NCI-H2196 treated with DMSO at 0.1 percent for 48 hours (cell line): Measurements from ENCODE around the gene LPIN3.

Experiments
- DNase-seq: peaks from one replicate; lab custom pipeline; 2025; ENCODE audit not compliant: unreplicated experiment; lab: John Stamatoyannopoulos, UW

The LPIN3 gene

DNA sequence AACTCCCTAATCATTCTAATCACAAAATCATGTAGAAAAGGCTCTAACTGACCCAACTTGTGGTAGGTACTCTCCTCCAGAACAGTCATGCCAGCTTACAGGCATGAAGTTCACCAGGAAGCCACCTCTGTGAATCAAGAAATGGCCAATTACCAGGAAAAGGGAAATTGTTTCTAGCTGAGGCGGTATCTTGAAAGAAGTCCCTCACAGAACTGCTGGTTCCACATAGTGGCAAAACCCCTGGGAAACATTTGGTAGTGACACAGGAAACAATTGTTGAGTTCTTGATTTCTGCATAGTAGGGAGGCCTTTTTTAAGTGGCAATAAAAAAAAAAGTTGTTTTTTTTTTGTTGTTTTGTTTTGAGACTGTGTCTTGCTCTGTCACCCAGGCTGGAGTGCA lies 19.6 kb upstream of the LPIN3 start:
- DNase-seq, result no peak

DNA sequence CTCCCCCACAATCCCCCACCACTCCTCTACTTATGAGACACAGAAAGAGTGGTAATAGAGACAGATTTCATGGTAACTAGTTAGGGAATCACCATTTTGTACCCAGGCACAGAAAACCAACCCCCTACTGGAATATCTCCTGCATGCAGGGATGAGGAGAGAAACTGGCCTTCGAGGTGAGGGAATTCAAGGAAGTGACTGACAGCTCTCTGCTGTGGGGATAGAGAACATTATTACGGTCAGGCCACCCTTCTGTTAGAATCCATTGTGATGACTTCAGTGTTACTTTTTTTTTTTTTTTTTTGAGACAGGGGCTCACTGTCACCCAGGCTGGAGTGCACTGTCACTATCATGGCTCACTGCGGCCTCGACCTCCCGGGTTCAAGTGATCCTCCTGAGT lies 13.4 kb upstream of the LPIN3 start:
- DNase-seq, result no peak

DNA sequence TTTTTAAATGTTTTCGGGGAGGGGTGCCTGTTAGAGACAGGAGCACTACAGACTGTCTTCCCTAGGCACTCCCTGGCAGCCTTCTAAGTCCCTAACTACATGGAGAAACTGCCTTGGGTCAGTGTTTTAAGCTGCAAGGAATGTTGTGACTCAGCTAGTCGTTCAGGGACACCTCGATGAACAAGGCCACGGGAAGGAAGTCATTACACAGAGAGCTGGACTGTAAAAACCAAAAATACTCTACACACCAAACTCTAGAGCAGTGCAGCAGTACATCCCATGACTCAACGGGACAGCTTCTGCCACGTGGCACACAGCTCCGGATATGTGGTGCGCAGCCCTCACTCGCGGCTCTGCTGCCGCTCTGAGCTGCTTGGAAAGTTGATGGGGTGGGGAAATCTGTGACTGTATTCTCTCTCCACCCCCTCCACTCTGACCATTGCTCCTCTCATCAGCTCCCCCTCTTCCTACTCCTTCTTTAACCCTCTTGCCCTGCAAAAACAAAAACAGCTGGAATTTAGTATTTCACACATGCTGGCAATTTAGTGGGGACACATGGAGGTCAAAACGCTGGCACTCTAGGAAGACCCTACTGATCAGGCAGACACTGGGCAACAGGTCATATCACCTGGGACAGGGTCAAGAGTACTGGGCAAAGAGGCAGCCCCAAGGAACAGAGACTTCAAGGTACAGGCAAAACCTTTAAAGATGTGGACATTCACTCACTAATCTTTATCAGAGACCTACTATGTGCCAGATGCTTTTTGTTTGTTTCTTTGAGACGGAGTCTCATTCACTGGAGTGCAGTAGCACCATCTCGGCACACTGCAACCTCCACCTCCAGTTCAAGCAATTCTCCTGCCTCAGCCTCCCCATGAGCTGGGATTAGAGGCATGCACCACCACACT lies 10.9 kb upstream of the LPIN3 start:
- no peak for DNase-seq

DNA sequence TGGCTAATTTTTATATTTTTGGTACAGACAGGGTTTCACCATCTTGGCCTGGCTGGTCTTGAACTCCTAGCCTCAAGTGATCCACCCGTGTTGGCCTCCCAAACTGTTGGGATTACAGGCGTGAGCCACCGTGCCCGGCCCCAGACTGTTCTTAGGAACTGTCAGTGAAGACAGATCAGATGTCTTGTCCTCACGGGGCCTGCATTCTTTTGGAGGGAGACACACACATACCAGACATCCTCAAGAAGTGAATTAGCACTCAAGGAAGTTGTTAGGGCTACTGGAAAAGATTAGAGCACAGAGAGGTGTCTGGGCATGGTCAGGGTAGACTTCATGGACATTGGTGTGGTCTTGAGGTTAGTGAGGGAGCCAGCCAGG lies 10.3 kb upstream of the LPIN3 start:
- no peak for DNase-seq

DNA sequence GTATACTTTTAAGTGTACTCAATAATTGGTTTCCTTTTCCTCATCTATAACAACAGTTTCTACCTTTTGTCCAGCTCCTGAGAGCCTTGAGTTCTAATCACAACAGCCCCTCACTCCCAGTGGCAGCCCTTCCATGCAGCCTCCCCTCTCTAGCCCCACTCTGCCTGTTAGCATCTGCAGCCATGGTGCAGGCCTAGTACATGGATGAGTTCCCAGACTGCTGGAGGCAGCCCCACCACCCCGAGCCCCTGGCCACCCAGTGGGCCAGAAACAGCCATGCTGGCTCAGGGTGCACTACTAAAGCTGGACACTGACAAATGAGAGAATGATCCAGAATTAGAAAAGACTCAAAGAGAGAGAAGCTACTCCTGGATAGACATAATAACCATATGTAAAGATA lies 9.7 kb upstream of the LPIN3 start:
- DNase-seq, result no peak

DNA sequence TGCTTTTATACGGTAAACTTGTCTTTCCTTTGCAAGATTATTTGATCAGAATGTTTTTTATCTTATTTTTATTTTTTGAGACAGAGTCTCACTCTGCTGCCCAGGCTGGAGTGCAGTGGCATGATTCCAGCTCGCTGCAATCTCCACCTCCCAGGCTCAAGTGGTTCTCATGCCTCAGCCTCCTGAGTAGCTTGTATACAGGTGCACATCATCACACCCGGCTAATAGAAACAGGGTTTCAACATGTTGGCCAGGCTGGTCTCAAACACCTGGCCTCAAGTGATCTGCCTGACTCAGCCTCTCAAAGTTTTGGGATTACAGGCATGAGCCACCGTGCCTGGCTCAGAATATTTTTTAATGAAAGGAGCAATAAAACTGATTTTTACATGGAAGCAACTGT lies 8.9 kb upstream of the LPIN3 start:
- no peak for DNase-seq

DNA sequence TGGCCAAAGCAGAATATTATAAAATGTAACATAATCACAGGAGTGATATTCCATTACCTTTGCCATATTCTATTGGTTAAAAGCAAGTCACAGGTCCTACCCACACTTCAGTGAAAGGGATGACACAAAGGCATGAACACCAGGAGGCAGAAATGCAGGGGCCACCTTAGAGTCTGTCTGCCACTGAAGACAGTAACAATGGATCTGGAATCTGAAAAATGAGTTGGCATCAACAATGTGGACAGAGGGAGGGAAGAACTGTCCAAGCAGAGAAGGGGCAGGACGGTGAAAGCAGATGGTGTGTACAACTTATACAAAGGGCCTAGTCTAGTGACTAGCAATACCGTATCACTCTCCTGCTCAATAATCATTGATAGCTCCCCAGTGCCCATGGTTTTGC lies 6.6 kb upstream of the LPIN3 start:
- DNase-seq, result no peak

DNA sequence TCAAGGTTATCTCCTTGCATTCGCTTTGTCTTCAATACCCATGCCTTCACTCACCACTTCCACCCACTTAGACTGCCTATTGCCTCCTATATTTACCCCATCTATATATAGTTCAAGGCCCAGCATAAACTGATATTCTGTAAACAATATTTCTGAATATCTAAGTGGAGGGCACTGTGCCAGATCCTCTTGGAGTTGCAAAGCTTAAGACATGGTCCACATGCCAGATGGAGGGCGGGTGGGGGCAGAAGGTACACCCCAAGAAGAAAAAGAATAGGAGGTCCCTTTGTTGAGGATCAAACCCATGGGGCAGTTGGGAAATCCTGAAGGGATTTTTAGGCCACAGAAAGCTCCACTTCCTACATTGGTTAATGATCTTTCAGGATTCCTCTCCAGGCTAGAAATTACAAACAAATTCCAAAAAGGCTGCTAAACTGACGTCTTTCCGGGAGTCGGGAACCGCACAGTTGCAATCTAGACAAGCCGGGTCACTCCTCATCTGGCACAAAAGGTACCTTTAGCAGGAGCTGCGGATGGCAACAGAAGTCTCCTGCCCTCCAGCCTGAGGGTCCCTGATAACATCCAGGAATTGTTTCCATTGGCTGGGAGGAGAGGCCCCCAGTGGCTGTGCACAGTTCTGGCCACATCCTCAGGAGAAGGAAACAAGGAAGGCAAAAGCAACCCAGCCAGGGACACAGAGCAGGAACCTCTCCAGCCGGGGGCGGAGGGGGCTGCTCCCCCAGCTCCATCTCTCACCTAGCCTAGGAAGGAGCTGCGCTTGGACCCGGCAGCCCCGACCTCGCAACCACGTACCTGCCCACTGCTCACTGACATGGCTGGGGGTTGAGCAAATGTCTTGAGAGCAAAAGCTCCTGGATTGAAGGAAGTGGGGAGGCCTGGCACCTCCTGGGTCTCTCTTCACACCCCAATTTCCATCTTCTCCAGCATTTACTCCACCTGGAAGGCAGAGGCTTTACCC lies 5.9 kb upstream of the LPIN3 start:
- DNase-seq, result no peak

DNA sequence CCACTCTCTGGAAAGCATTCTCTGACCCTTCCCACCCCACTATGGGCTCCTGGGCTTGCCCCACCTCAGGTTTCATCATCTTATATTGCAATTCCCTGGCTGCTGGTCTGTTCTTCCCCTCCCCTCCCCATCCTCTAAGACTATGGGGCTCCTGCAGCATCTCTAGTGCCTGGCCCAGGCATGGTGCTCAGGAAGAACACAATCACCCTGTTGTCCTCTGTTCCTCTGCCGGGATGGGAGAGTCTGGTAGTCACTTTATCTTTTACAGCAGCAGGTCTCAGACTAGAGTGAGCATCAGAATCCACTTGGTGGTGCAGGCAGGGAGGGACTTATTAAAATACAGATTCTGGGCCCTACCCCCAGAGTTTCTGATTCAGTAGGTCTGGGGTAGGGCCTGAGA lies 5.0 kb upstream of the LPIN3 start:
- DNase-seq, result no peak

DNA sequence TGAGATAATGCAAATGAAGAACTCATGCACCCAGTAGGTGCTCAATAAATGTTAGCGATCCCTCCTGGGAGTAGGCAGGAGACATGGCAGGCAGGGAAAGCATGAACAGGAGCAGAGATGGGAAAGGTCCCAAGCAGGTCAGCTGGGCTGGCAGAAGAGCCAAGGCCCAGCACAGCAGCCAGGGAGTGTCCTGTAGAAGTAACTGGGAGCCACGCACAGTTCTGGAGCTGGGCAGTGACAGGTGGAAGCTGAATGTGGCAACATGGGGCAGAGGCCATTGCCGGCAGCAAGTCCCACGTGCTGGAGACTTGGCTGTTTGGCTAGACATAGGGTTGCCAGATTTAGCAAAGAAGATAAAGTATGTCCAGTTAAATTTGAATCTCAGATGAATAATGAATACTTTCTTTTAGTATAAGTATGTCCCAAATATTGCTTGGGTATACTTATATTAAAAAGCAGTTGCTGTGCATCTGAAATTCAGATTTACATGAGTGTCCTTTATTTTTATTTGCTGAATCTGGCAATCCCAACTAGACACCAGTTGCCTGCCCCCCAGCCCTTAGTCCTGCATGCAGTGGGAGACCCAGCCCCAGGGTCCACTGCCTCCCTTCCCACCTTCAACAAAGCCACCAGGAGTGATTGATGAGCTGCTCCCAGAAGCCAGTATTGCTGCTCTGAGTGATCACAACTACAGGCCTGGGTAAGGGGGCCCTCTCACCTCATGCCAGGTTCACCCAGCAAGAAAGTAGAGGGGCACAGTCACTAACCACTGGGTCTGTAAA lies 3.7 kb upstream of the LPIN3 start:
- no peak for DNase-seq

DNA sequence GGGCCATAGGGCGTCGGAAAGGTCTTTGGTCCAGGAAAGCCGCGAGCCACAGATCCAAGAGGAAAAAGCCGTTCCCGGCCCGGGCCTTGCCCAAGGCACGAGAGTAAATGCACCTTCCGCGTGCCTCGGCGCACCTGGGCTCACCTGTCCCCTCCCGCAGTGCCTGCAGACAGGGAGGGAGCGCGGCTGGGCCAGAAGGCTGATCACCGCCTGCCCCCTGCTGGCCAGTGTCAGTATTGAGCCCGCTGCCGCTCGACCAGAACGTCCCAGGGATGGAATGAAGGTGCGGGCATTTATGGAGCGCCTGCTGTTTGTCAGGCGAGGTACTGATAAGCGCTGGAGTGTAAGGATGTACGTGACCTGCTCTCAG lies 679 bp upstream of the LPIN3 start:
- DNase-seq, result peak; percentile 83

DNA sequence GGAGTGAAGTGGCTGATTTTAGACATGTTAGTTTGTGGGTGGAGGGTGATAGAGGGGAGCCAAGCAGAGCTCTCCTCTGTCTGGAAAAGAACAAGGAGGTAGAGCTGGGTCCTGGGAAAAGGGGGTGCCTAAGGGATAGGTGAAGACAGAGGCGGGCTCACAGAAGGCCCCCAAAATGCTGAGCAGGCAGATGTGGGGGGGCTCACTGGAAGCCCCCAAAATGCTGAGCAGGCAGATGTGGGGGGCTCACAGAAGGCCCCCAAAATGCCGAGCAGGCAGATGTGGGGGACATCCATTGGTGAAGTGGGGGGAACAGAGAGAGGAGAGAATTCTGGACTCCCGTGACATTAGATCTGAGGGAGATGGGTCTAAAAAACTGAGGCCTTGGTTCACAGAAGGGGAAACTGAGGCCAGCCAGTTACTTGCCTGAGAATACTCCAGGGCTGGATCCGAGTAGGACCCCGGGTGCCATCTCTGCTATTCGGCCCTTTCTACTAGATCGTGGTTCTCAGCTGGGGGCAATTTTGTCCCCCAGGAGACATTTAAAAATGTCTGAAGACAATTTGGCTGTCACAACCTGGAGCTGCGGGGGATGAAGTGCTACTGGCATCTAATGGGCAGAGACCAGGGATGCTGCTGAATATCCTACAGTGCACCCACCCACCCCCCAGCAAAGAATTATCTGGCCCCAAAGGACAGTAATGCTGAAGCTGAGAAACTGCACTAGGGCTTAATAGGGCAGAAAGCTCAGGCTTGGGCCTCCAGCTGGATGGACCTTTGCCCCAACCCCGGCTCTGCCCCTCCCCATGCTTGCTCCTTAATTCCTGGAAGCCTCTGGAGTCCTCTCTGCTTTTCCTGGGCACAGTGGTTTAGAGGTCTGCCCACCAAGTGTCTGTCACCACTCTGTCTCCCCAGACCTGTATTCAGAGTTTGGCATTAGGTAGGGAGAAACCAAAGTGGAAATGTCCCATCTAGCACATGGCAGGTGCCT lies 2.1 kb downstream of the LPIN3 start:
- no peak for DNase-seq

DNA sequence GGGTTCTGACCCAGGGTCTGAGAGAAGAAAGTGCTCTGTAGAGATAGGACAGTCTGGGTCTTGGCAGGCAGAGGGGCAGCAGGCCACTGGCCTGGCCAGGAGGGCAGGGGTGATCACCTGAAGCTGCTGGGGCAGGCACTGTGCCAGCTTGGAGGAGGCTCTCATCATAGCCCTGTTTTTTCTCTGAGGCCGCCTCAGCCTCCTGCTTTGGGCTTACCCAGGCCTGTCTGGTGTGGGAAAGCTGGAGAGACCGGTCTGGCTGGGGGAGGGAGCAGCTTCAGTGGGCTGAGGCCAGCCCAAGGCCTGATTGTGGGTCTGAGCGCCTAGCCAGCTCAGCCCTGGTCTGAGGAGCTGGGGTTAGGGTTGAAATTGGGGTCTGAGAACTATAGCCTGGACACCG lies 3.9 kb downstream of the LPIN3 start:
- DNase-seq, result no peak

DNA sequence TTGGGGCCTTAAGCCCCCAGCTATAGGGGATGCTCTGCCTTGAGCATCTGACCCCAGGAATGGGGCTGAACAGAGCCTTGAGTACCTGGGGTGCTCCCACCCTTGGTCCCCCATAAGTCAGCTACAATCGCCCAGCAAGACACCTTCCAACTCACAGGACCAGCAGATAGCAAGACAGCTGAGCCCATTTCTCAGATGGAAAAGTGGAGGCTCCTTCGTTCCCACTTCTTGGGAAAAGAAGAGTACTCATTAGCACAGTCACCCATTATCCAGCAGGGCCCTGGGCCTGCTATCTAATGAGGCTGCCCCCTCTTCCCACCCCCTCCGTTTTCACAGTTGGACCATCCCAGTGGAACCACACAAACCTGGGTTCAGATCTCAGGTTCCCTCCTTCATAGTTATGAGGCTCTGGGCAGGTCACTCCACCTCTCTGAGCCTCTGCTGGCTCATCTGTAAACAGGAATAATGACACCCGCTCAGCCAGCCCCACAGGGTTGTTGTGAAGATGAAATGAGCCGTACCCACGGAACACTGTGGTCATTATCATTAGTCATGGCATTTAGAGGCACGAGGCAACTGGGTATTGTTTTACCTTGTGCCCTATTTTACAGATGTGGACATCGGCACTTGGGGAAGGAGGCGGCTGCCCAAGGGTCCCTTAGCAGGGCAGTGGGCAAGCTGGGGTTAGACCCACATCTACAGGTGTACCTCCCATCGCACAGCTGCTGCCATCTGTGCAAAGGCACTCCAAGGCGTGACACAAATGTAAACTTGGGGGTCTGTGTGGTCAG lies 4.5 kb downstream of the LPIN3 start:
- no peak for DNase-seq

DNA sequence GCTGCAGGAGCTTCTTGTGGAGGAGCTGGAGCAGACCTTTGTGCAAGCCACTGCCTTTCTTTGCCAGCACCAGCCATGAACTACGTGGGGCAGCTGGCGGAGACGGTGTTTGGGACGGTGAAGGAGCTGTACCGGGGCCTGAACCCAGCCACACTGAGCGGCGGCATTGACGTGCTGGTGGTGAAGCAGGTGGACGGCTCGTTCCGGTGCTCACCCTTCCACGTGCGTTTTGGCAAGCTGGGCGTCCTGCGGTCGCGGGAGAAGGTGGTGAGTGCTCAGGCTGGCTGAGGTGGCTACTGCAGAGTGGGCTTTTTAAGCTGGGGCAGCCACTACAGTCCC lies 5.1 kb downstream of the LPIN3 start:
- DNase-seq, result no peak

DNA sequence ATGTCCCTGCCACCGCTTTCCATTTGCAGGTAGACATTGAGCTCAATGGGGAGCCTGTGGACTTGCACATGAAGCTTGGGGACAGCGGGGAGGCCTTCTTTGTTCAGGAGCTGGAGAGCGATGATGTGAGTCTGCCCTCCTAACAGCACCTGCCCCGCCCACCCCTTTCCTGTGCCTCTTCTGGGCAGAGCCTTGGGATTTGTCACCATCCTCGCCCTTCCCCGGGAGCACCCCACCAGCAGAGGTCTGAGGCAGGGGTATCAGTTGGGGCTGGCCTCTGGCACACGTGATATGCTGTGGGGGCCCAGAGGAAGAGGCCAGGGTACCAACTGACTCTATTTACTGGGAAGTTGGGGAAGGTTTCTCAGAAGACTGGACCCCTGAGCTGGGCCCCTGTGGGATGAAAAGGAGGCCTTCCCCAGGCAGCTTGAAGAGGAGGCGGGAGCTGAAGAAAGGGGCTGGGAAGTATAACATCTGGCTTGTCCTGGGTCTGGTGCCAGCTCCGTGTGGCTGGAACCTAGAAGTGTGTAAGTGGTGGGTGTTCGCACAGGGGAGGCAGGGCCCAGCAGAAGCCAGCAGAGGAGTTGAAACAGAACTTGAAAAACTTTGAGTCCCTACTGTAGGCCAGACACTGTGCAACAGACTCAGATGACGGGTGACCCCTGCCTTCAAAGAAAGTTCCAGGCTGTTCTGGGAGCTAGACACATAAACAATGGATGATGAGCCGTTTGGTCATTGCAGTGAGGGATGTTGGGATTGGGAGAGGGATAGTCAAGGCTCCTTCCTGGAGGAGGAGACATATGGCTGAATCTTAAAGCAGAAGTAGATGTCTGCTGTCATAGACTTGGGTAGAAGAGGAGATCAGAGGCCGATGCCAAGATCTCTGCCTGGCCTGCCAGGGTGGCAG lies 7.2 kb downstream of the LPIN3 start:
- DNase-seq, result no peak

DNA sequence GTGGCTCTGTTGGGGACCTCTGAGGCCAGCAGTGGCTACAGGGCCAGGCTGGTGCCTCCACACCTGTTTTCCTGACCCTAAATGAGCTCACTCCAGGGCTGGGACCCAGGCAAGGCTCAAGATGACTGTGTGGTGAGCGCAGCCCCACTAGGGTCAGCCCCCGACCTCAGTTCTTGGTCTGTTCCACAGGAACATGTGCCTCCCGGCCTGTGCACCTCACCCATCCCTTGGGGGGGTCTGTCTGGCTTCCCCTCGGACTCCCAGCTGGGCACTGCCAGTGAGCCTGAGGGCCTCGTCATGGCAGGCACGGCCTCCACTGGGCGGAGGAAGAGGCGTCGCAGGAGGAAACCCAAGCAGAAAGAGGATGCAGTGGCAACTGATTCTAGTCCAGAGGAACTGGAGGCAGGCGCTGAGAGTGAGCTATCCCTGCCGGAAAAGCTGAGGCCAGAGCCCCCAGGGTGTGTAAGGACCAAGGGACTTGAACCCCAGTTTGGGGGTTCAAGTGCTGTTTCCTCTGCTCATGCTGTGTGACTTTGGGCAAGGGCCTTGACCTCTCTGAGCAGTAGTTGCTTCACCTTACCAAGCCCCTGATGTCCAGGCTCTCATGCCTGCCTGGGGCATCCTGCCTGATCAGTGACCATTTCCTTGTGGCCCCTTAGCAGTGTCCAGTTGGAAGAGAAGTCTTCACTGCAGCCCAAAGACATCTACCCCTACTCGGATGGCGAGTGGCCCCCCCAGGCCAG lies 8.0 kb downstream of the LPIN3 start:
- no peak for DNase-seq

DNA sequence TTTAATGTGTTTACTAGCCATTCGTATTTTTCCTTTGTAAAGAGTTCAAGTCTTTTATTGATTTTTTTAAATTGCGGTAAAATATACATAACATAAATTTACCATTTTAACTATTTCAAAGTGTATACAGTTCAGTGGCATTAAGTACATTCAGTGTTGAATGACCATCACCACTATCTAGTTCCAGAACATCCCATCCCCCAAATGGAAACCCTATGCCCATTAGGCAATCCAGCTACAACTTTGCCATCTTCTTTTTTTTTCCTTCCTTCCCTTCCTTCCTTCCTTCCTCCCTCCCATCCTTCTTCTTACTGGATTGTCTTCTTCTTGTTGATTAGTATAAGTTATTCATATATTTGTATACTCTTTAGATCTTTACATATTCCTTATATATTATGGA lies 8.6 kb downstream of the LPIN3 start:
- DNase-seq, result no peak
